SW 1271 (cell line): Measurements from ENCODE around the gene GCK.

ENCODE experiments used
- DNase-seq, 2 experiments: peaks; one replicate each; lab custom pipeline; 2025; lab: John Stamatoyannopoulos, UW

The GCK gene

DNA sequence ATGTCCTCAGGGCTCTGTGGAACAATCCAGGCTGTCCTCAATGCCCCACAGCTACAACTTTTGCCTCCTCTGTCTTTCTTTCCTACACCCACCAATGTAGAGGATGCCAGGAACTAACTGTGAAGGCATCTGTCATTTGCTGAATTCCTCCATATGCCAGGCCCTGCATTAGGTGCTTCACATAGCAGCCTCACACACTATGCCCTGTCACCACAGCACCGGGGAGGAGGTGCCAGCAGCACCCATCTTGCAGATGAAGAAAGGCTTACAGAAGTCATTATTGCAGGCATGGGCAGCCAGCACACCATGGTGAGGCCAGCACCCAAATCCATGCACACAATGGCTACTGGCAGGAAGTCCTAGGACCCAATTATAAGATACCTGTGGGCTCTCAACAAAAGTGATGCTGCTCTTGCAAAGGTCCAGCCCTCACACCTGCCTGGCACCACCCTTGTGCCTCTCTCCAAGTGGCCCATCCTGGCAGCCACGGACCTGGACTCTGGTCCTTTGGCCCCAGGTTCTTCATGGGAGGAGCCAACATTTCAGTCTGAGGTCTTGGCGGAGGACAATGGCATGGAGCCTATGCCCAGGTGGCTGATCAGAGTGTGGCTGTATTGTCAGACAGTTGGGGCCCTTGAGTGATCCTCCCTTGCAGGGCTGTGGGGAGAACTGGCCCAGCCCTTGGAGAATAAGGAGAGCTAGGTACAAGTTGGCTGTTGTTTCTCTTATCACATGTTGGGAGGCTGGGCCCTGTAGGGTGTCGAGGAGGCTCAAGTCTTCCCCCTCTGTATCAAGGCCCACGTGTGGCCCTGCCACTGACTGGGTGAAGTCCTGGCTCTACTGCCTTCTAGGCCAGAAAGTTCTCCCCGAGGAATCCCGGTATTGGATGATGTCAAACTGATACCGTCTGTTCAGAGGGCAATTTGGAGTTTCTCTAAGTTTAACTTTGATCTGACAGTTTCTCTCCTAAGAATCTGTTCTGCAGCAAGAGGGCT, 33.8 kb downstream of the GCK start:
- no peak for DNase-seq

- DNase-seq: no peak
Measured at GRCh38 chr7:44154703-44155102, 34.5 kb downstream of the GCK start.

DNA sequence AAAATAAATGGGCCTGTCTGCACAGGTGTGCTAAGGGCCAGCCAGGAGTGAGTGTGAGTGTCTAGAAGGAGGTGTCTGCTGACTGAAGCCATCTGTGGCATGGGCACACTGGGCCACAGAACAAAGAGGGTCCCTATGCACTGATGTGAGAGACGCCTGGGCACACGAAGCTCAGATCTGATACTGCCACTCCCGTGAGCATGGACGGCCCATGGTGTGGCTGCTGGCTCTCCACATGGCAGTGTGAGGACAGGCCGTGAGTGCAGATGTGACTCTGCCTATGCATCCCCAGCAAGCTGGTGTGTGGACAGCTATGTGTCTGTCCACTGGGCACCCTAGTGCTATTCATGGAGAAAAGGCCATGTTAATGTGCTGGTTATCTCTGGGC, 35.3 kb downstream of the GCK start:
- no peak for DNase-seq

- DNase-seq: no peak
Measured at GRCh38 chr7:44152971-44153947, 36.0 kb downstream of the GCK start.

DNA sequence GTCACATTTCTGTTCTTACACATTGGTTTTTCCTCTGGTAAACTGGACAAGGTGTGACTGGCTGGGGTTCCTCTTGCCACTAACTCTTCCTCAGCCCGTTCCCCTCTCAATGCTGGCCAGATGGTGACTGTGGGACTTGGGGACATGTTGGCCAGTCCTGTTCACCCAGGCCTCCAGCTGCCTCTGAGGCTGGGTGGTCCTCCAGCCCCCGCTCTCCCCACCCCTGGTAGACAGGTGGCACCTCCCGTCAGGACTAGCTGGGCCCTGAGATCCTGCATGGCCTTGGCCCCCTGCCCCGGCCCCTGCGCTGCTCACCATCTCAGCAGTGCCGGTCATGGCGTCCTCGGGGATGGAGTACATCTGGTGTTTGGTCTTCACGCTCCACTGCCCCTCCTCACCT, 37.3 kb downstream of the GCK start:
- DNase-seq: no peak

GRCh38 chr7:44150966-44151941, 38.0 kb downstream of the GCK start:
- no peak for DNase-seq

GRCh38 chr7:44150466-44150832, 38.8 kb downstream of the GCK start:
- no peak for DNase-seq

DNA sequence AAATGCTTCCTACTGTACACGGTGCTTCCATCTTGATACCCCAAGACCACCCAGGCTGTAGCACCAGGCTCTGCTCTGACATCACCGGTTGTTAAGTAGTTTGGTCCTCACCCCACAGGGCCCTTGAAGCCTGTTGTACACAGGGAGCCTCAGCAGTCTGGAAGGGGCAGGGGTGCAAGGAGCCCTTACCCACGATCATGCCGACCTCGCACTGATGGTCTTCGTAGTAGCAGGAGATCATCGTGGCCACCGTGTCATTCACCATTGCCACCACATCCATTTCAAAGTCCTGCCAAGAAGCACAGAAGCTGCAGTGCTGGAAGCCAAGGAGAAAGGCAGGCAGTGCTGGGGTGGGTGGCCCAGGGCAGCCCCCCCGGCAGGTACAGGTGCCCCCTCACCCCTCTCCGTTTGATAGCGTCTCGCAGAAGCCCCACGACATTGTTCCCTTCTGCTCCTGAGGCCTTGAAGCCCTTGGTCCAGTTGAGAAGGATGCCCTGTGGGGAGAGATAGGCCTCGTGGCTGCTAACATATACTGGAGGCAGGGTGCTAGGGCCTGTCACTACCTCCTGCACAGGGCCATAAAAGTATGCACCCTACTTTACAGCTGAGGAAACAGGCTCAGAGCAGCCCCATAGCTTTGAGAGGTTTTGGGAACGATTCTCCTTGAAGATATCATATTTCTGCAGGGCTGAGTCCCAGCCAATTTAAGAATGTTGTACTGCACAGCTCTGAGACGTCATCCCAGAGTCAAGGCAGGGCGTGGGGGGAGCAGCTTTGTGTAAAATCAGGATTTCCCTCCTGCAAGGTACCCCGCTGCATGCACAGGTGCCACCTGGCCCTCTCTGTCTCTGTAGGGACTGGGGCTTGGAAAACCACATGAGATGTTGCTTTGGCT, 39.4 kb downstream of the GCK start:
- no peak for DNase-seq

GRCh38 chr7:44148961-44149536, 40.2 kb downstream of the GCK start:
- no peak for DNase-seq

- no peak for DNase-seq
Measured at GRCh38 chr7:44148166-44148565, 41.1 kb downstream of the GCK start.

- no peak for DNase-seq
Measured at GRCh38 chr7:44147026-44147991, 41.9 kb downstream of the GCK start.

GRCh38 chr7:44145969-44146911, 43.0 kb downstream of the GCK start:
- no peak for DNase-seq

DNA sequence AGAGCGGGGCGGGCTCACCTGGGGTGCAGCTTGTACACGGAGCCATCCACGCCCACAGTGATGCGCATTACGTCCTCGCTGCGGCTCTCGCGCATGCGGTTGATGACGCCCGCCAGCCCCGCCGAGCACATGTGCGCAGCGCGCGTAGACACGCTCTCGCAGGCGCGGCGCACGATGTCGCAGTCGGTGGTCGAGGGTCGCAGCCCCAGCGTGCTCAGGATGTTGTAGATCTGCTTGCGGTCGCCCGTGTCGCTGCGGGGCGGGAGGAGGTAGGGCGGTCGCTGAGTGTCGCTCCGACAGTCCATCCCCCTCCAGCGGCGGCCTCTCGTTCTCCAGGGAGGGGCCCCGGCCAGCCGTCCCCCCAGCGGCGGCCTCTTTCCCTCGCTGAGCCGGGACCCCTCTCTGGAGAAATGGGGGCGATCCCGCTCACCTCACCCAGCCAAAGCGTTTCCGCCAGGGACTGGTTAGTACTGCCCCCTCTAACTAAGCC, 43.7 kb downstream of the GCK start:
- DNase-seq: no peak

- DNase-seq: no peak
Measured at GRCh38 chr7:44144968-44145478, 44.2 kb downstream of the GCK start.

- DNase-seq: no peak
Measured at GRCh38 chr7:44144426-44144967, 44.7 kb downstream of the GCK start.

GRCh38 chr7:44143646-44144250, 45.5 kb downstream of the GCK start:
- DNase-seq: no peak

DNA sequence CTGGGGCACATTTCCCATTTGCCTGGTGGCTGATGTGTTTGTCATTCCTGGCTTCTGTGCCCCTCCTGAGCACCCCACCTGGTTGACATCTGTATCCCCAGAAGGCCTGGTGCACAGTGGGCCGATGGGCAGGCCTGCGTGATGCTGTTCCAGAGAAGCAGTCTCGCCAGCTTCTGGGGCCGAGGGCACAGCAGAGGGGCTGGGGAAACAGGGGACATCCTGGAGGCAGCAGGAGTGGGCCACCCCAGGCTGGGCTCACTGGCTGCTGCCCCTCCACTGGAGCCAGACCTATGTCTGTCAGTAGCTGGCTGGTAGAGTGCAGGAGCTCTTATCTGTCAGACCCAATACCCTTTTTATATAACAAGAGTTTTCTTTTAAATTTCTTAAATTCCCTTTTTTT, 47.2 kb downstream of the GCK start:
- no peak for DNase-seq
